ENCODE results near the gene SPEN.

Gene SPEN

GRCh38 chr1:15958111-15958510 is 110.6 kb downstream of the SPEN start:
- peaks cover 73% of the 10 kb centered on the region for H3K79me2 ChIP-seq (ENCODE audit: insufficient read depth, low read length)
- peaks cover 16% of the 10 kb centered on the region for H4K20me1 ChIP-seq (ENCODE audit: insufficient read depth, low read length, poor library complexity, severe bottlenecking)
- H2AFZ ChIP-seq (ENCODE audit: low read length): no peak overlapping the region
- no peaks in the 10 kb centered on the region for H3K27me3 ChIP-seq (ENCODE audit: insufficient read depth, low read length, poor library complexity, severe bottlenecking)
- H3K36me3 ChIP-seq (ENCODE audit: insufficient read depth, low read length): peaks cover 4% of the 10 kb centered on the region; the same call in 1 of the 2 replicates
- peaks cover 5% of the 10 kb centered on the region for H3K4me1 ChIP-seq (ENCODE audit: insufficient read depth, low read length, poor library complexity, severe bottlenecking)
- no peak overlapping the region for H3K9ac ChIP-seq (ENCODE audit: low read depth, low read length, poor library complexity, severe bottlenecking)
- H3K4me2 ChIP-seq (ENCODE audit: low read depth, low read length, poor library complexity, severe bottlenecking): no peak overlapping the region
- no peaks in the 10 kb centered on the region for H3F3A ChIP-seq (ENCODE audit: low read depth)
- TF ChIP-seq CTCF (conservative IDR thresholded peaks at IDR 0.05; ENCODE audit: low read length) (no peak), EZH2phosphoT487 (IDR thresholded peaks at IDR 0.05; ENCODE audit: borderline replicate concordance) (no peak)
- H3K9me3 ChIP-seq (ENCODE audit: insufficient read depth, low read depth, low read length): no peaks in the 10 kb centered on the region
- H3K4me3 ChIP-seq (ENCODE audit: low read length, poor library complexity, severe bottlenecking): no peak overlapping the region
- H3K9me2 ChIP-seq (replicated peaks; ENCODE audit: low read depth, low read length): no peaks in the 10 kb centered on the region

- peaks cover 8% of the 10 kb centered on the region; the same call in 1 of the 2 replicates for H3K36me3 ChIP-seq (ENCODE audit: insufficient read depth, low read length)
- H3K9ac ChIP-seq (ENCODE audit: low read depth, low read length, poor library complexity, severe bottlenecking): no peak overlapping the region
Observed at GRCh38 chr1:15958793-15959192, 111.3 kb downstream of the SPEN start.

GRCh38 chr1:15959424-15959823 is 111.9 kb downstream of the SPEN start:
- no peaks in the 10 kb centered on the region for H3K9me2 ChIP-seq (replicated peaks; ENCODE audit: low read depth, low read length)
- peaks cover 73% of the 10 kb centered on the region for H3K79me2 ChIP-seq (ENCODE audit: insufficient read depth, low read length)
- no peak overlapping the region for H3K9ac ChIP-seq (ENCODE audit: low read depth, low read length, poor library complexity, severe bottlenecking)
- H3K4me3 ChIP-seq (ENCODE audit: low read length, poor library complexity, severe bottlenecking): no peak overlapping the region
- no peaks in the 10 kb centered on the region for H3K9me3 ChIP-seq (ENCODE audit: insufficient read depth, low read depth, low read length)
- H2AFZ ChIP-seq (ENCODE audit: low read length): no peak overlapping the region
- no peak for TF ChIP-seq CTCF (conservative IDR thresholded peaks at IDR 0.05; ENCODE audit: low read length)
- TF ChIP-seq EZH2phosphoT487 (IDR thresholded peaks at IDR 0.05; ENCODE audit: borderline replicate concordance): no peak
- H3F3A ChIP-seq (ENCODE audit: low read depth): no peaks in the 10 kb centered on the region
- no peak overlapping the region for H3K4me2 ChIP-seq (ENCODE audit: low read depth, low read length, poor library complexity, severe bottlenecking)
- peaks cover 10% of the 10 kb centered on the region for H4K20me1 ChIP-seq (ENCODE audit: insufficient read depth, low read length, poor library complexity, severe bottlenecking)
- no peaks in the 10 kb centered on the region for H3K27me3 ChIP-seq (ENCODE audit: insufficient read depth, low read length, poor library complexity, severe bottlenecking)
- H3K36me3 ChIP-seq (ENCODE audit: insufficient read depth, low read length): peaks cover 8% of the 10 kb centered on the region; the same call in 1 of the 2 replicates
- no peaks in the 10 kb centered on the region for H3K4me1 ChIP-seq (ENCODE audit: insufficient read depth, low read length, poor library complexity, severe bottlenecking)

More at GRCh38 chr1:15958793-15959192, 111.3 kb downstream of the SPEN start:
- H2AFZ ChIP-seq (ENCODE audit: low read length): no peak overlapping the region
- H3K27me3 ChIP-seq (ENCODE audit: insufficient read depth, low read length, poor library complexity, severe bottlenecking): no peaks in the 10 kb centered on the region
- TF ChIP-seq CTCF (conservative IDR thresholded peaks at IDR 0.05; ENCODE audit: low read length) (no peak), EZH2phosphoT487 (IDR thresholded peaks at IDR 0.05; ENCODE audit: borderline replicate concordance) (no peak)
- H3K9me2 ChIP-seq (replicated peaks; ENCODE audit: low read depth, low read length): no peaks in the 10 kb centered on the region
- H3K9me3 ChIP-seq (ENCODE audit: insufficient read depth, low read depth, low read length): no peaks in the 10 kb centered on the region
- H4K20me1 ChIP-seq (ENCODE audit: insufficient read depth, low read length, poor library complexity, severe bottlenecking): peaks cover 12% of the 10 kb centered on the region
- no peaks in the 10 kb centered on the region for H3F3A ChIP-seq (ENCODE audit: low read depth)
- H3K4me2 ChIP-seq (ENCODE audit: low read depth, low read length, poor library complexity, severe bottlenecking): no peak overlapping the region
- no peak overlapping the region for H3K4me3 ChIP-seq (ENCODE audit: low read length, poor library complexity, severe bottlenecking)
- peaks cover 76% of the 10 kb centered on the region for H3K79me2 ChIP-seq (ENCODE audit: insufficient read depth, low read length)
- H3K4me1 ChIP-seq (ENCODE audit: insufficient read depth, low read length, poor library complexity, severe bottlenecking): peaks cover 5% of the 10 kb centered on the region
